Lung (tissue), 16 donors: ENCODE measurements around the gene FH. TPM values are rescaled to one million over a fixed set of nuclear protein-coding genes. Genes with fewer than 3 reads are reported as not detected.
A peak's percentile ranks its signal among the peaks of the same experiment; 100 is the strongest.

Source experiments
- ATAC-seq: fragments of 200-7000 bp; cut with Tn5 transposase; one replicate; pipeline ENCODE4 v1.9.1; 2020; ENCODE audit warnings: moderate number of reproducible peaks; ENCODE audit not compliant: insufficient read depth, low FRiP score
- DNase-seq, 3 donors: peaks; one replicate each; pipeline ENCODE4 v3.0.0-alpha.2; 2013 to 2017
- H3K27ac ChIP-seq, 2 donors: one replicate each; pipeline ENCODE4 v1.5.1; 2013; ENCODE audit warnings: mild to moderate bottlenecking in 2 of 2, moderate library complexity in 2 of 2, control low read depth in 1 of 2, inconsistent platforms in 1 of 2, low read depth in 1 of 2, low read length in 1 of 2
- H3K27me3 ChIP-seq, 3 donors: one replicate each; pipeline ENCODE4 v1.5.1; 2013; ENCODE audit warnings: low read length in 2 of 3; ENCODE audit not compliant: control insufficient read depth in 3 of 3, insufficient read depth in 3 of 3
- H3K36me3 ChIP-seq, 4 donors: one replicate each; pipeline ENCODE4 v1.5.1; 2013; ENCODE audit warnings: low read length in 4 of 4, mild to moderate bottlenecking in 1 of 4, moderate library complexity in 1 of 4; ENCODE audit not compliant: control insufficient read depth in 4 of 4, insufficient read depth in 4 of 4
- H3K4me1 ChIP-seq, 5 donors: one replicate each; pipeline ENCODE4 v1.5.1; 2013; ENCODE audit warnings: low read length in 5 of 5, mild to moderate bottlenecking in 2 of 5, moderate library complexity in 1 of 5; ENCODE audit not compliant: control insufficient read depth in 5 of 5, insufficient read depth in 5 of 5
- H3K4me3 ChIP-seq: one replicate; pipeline ENCODE4 v1.5.1; 2013; ENCODE audit warnings: mild to moderate bottlenecking, control low read depth, moderate library complexity
- H3K9ac ChIP-seq, 2 donors: one replicate each; pipeline ENCODE4 v1.5.1; 2013; ENCODE audit warnings: low read length in 2 of 2, control low read depth in 1 of 2; ENCODE audit not compliant: insufficient read depth in 1 of 2
- H3K9me3 ChIP-seq, 4 donors: one replicate each; pipeline ENCODE4 v1.5.1; 2013; ENCODE audit warnings: low read length in 3 of 4, mild to moderate bottlenecking in 1 of 4, moderate library complexity in 1 of 4; ENCODE audit not compliant: control insufficient read depth in 4 of 4, insufficient read depth in 3 of 4
- WGBS, 2 donors: extraction: QIAGEN DNeasy Blood & Tissue Kit; methylation state at CpG; one replicate each; pipeline ENCODE4 v1.1.7; 2013; 5-methylcytosine and 5-hydroxymethylcytosine counted together
- long read RNA-seq, 5 donors: transcript quantifications; one replicate each; lab custom pipeline, GENCODE V29; 2026
- polyA plus RNA-seq, 2 donors: library from polyadenylated mRNA; stranded (reverse); fragments of 200-250 nt; gene quantifications; one replicate each; pipeline ENCODE4 v1.2.1, GENCODE V29; 2013
- total RNA-seq, 2 donors: library from RNA; depleted of rRNA in 1 of 2; stranded (reverse); fragments of >200 nt in 1 of 2; gene quantifications; one replicate each; pipeline ENCODE4 v1.2.1, GENCODE V29; 2014 to 2021
- TF ChIP-seq, protein P1 (sequence below): IDR thresholded peaks from 2 replicates; pipeline ENCODE4 v1.5.1; 2012; ENCODE audit warnings: mild to moderate bottlenecking; ENCODE audit errors: control extremely low read depth, extremely low read depth
- donor health status: control.
- donor health status: control.
- donor health status: Bipolar disorder and iron deficiency.
- donor health status: healthy.
- donor health status: DM: yes; HTN: yes; CAD: no.

The FH gene
- 10 to 100 TPM; 43.9 to 49.6 TPM for total RNA-seq
- polyA plus RNA-seq = 10 to 100 TPM; 41.3 to 42.9 TPM
- long read RNA-seq, donor 1, transcript FH-201 (10 exons, 1,797 nt) = major isoform, 13 of 66 reads
- long read RNA-seq, donor 1, partial matches to known transcripts = 53 of 66 reads
- long read RNA-seq, donor 1, other reads (novel, unspliced or antisense) = 0 of 66 reads
- long read RNA-seq, donor 2, partial matches to known transcripts = 28 of 31 reads
- long read RNA-seq, donor 2, other reads (novel, unspliced or antisense) = 0 of 31 reads
- long read RNA-seq, donor 3, partial matches to known transcripts = 26 of 29 reads
- long read RNA-seq, donor 3, other reads (novel, unspliced or antisense) = 0 of 29 reads
- long read RNA-seq, donor 4, partial matches to known transcripts = 28 of 28 reads
- long read RNA-seq, donor 4, other reads (novel, unspliced or antisense) = 0 of 28 reads
- long read RNA-seq, donor 5, transcript FH-201 (10 exons, 1,797 nt) = major isoform, 21 of 77 reads
- long read RNA-seq, donor 5, partial matches to known transcripts = 56 of 77 reads
- long read RNA-seq, donor 5, other reads (novel, unspliced or antisense) = 0 of 77 reads

DNA sequence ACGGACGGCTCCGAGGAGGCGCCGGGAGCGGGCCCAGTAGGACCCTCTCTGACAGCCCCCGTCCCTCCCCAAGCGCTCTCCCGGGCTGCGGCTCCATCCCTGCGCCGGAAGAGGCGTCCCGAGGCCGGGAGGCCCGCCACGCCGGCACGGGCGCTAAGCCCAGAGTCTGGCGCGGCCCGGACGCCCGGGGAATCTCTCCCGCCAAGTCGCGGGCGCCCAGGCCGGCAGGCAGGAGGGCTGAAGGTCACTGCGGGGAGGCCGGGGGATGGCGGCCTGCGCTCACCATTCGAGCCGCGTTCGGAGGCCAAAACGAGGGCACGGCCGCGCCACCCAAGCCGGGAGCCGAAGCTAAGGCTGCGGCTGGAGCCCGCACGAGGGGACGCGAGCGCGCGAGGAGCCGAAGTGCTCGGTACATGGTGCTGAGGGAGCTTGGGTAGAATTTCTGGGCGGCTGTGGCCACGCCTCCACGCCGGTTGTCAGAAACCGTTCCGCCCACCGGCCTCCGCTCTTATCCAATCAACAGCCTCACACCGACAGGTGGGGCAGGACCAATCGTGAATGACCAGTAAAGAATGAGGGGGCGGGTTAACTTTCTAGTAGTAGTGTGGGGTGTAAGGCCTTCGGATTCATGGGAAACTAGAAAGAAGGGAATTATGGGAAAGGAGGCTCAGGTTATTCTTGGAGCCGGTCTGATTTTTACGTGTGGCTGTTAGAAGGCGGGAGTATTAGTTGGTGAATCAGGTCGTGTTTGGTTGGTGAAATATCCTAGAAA lies at the start of gene FH:
FH (minus strand) TSS at position 448 of the 772 bp plus-strand sequence; CDS start at position 415, 33 bp downstream.
- Histone ChIP-seq H3K36me3 (peaks cover 2 to 11% (median 3%) of the 10 kb centered on the region in 4 donors), H3K9me3 (no peaks in the 10 kb centered on the region), H3K27me3 (peaks cover 0 to 15% (median 11%) of the 10 kb centered on the region in 3 donors), H3K9ac (peak within 1 kb of the TSS; percentile 14 to 72), H3K4me1 (peaks cover 0 to 14% (median 3%) of the 10 kb centered on the region in 5 donors), H3K27ac (peak within 1 kb of the TSS; percentile 90 to 97), H3K4me3 (peak within 1 kb of the TSS; percentile 96)
- 0% methylated on average over 70 of the region's 70 CpGs for WGBS, 2 donors
- TF ChIP-seq, protein P1, sequence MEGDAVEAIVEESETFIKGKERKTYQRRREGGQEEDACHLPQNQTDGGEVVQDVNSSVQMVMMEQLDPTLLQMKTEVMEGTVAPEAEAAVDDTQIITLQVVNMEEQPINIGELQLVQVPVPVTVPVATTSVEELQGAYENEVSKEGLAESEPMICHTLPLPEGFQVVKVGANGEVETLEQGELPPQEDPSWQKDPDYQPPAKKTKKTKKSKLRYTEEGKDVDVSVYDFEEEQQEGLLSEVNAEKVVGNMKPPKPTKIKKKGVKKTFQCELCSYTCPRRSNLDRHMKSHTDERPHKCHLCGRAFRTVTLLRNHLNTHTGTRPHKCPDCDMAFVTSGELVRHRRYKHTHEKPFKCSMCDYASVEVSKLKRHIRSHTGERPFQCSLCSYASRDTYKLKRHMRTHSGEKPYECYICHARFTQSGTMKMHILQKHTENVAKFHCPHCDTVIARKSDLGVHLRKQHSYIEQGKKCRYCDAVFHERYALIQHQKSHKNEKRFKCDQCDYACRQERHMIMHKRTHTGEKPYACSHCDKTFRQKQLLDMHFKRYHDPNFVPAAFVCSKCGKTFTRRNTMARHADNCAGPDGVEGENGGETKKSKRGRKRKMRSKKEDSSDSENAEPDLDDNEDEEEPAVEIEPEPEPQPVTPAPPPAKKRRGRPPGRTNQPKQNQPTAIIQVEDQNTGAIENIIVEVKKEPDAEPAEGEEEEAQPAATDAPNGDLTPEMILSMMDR = no peak
- peak; percentile 100 for ATAC-seq
- peak; percentile 97 to 99 (median 98) for DNase-seq

DNA sequence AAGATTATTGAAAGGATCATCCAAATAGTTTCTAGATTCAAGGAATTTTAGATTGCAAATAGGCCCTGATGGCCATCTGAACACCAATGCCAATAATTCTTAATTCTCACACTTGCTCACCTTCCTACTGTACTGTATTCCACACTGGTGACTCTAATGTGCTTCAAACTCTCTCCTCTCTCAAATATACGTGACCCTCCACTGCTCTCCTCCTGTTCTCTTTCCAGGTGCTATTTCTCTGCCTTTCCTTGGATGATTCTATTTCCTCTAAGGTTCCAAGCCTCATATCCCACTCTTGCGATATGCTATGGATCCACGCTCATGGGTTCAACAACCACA lies 41.3 kb upstream of the FH start:
- Histone ChIP-seq H3K4me3 (no peak overlapping the region), H3K27me3 (no peaks in the 10 kb centered on the region), H3K4me1 (no peaks in the 10 kb centered on the region), H3K36me3 (peaks cover 0 to 2% (median 0%) of the 10 kb centered on the region in 4 donors), H3K9me3 (no peaks in the 10 kb centered on the region), H3K27ac (no peak overlapping the region), H3K9ac (no peak overlapping the region)
- DNase-seq = no peak
- no peak for ATAC-seq
- TF ChIP-seq, protein P1 = no peak
- 85 to 87% methylated on average over 3 of the region's 3 CpGs for WGBS, 2 donors

DNA sequence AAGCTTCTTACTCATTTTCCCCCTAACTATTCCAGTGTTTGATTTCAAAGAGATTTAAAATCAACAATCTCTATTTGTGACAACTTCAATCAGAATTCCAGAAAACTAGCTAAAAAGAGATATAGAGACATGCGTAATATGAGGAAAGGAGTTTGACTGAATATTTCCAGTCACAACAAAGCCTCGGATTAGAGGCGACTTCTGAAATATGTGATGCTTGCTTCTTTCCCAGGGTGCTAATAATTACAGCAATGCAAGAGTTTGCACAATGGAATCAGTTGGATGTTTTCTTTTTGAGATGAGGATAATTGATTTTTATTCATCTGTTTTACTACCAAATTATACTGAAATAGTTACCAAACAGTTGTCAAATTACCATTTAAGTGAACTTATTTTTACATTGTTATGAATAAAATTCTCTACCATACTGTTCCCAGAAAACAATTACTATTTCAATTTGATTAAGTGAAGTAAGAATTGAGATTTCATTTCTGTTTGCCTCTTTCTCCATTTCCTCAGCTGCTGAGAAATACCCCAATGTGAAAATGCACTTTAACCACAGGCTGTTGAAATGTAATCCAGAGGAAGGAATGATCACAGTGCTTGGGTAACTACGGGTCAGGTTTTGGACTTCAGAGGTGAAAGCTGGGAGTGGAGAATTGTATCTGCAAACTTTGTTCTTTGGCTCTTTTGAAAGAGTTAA lies 40.7 kb upstream of the FH start:
- ATAC-seq = no peak
- Histone ChIP-seq H3K4me1 (no peaks in the 10 kb centered on the region), H3K4me3 (no peak overlapping the region), H3K27me3 (no peaks in the 10 kb centered on the region), H3K27ac (no peak overlapping the region), H3K9ac (no peak overlapping the region), H3K36me3 (peaks cover 0 to 2% (median 0%) of the 10 kb centered on the region in 4 donors), H3K9me3 (no peaks in the 10 kb centered on the region)
- WGBS, 2 donors = 41 to 68% methylated on average over 4 of the region's 4 CpGs
- TF ChIP-seq, protein P1 = no peak
- no peak for DNase-seq
